Spleen (tissue), 11 donors: ENCODE measurements around the gene FBN1. TPM values are rescaled to one million over a fixed set of nuclear protein-coding genes. Genes with fewer than 3 reads are reported as not detected.

Source experiments
- DNase-seq: peaks from one replicate; pipeline ENCODE4 v3.0.0-alpha.2; 2020
- H3K27ac ChIP-seq, 8 donors: fragments of 200-600 bp; sonication (generic) in 7 of 8; 1 replicate in 4 of 8; 2 replicates in 4 of 8; pipeline versions ENCODE4 v1.5.0 to v1.8.0; 2016 to 2021; ENCODE audit warnings: inconsistent platforms in 4 of 8, mild to moderate bottlenecking in 4 of 8, moderate library complexity in 1 of 8
- H3K27me3 ChIP-seq, 7 donors: fragments of 200-600 bp; sonication (generic) in 6 of 7; replicated peaks in 1 of 7; 1 replicate in 4 of 7; 2 replicates in 3 of 7; pipeline versions ENCODE4 v1.5.0 to v1.8.0; 2016 to 2021; ENCODE audit warnings: inconsistent platforms in 3 of 7, mild to moderate bottlenecking in 1 of 7
- H3K36me3 ChIP-seq, 6 donors: fragments of 200-600 bp; sonication (generic) in 5 of 6; 1 replicate in 4 of 6; 2 replicates in 2 of 6; pipeline versions ENCODE4 v1.5.0 to v1.8.0; 2016 to 2021; ENCODE audit warnings: inconsistent platforms in 2 of 6
- H3K4me1 ChIP-seq, 6 donors: fragments of 200-600 bp; sonication (generic) in 5 of 6; 1 replicate in 3 of 6; 2 replicates in 3 of 6; pipeline versions ENCODE4 v1.5.0 to v1.8.0; 2016 to 2021; ENCODE audit warnings: inconsistent platforms in 3 of 6
- H3K4me3 ChIP-seq, 8 donors: fragments of 200-600 bp; sonication (generic) in 7 of 8; 1 replicate in 4 of 8; 2 replicates in 4 of 8; pipeline versions ENCODE4 v1.5.0 to v1.8.0; 2016 to 2021; ENCODE audit warnings: inconsistent platforms in 4 of 8, mild to moderate bottlenecking in 4 of 8, moderate library complexity in 2 of 8
- H3K9me3 ChIP-seq, 8 donors: fragments of 200-600 bp; sonication (generic) in 7 of 8; 1 replicate in 4 of 8; 2 replicates in 4 of 8; pipeline versions ENCODE4 v1.5.0 to v1.8.0; 2016 to 2021; ENCODE audit warnings: inconsistent platforms in 4 of 8
- POLR2A ChIP-seq, 3 donors: fragments of 450-650 bp; IDR thresholded peaks; one replicate each; pipeline ENCODE4 v1.5.1; 2017; ENCODE audit warnings: antibody characterized with exemption in 3 of 3, mild to moderate bottlenecking in 1 of 3
- POLR2AphosphoS5 ChIP-seq, 3 donors: sonication (generic); formaldehyde crosslinking; IDR thresholded peaks; one replicate each; pipeline ENCODE4 v1.5.1; 2017; ENCODE audit warnings: antibody characterized with exemption in 3 of 3
- WGBS, 5 donors: extraction: QIAGEN DNeasy Blood & Tissue Kit in 3 of 5; methylation state at CpG; one replicate each; pipeline versions ENCODE4 v1.1.5 to v1.1.7; 2013 to 2018; 5-methylcytosine and 5-hydroxymethylcytosine counted together
- intact Hi-C: fragments of 100-400 bp; cut with DNase I; formaldehyde crosslinking; loops from one replicate; pipeline ENCODE4 v1.15.0; 2023; ENCODE audit warnings: low total_unique reads
- polyA plus RNA-seq, 3 donors: library from polyadenylated mRNA; stranded (reverse); fragments of 200-250 nt; gene quantifications; one replicate each; pipeline ENCODE4 v1.2.1, GENCODE V29; 2013
- total RNA-seq, 7 donors: library from RNA; depleted of rRNA in 3 of 7; stranded (reverse); fragments of >200 nt in 3 of 7; fragmentation: NEBNext Ultra II Directional in 4 of 7; extraction: Animal tissue kit (Norgen Biotek cat#: 25700) in 4 of 7; gene quantifications; one replicate each; pipeline versions ENCODE4 v1.1.0 to v1.2.1, GENCODE V29; 2016 to 2021
- TF ChIP-seq, protein P1 (sequence below), 11 experiments: fragments of 200-600 bp in 7 of 11; fragments of 450-650 bp in 4 of 11; sonication (generic) in 4 of 11; IDR thresholded peaks in 8 of 11; conservative IDR thresholded peaks in 3 of 11; 1 replicate in 7 of 11; 2 replicates in 4 of 11; pipeline versions ENCODE4 v1.4.0 to v1.8.0; 2016 to 2021; ENCODE audit warnings: antibody characterized with exemption in 11 of 11, inconsistent platforms in 4 of 11, mild to moderate bottlenecking in 1 of 11
- donor health status: healthy with polysubstance abuse.
- donor health status: DM: no; HTN: no; CAD: no; lungs with moderate emphysema.
- donor health status: DM: no; HTN: no; CAD: no.
- donor health status: Bipolar disorder and iron deficiency.
- donor health status: healthy.
- donor health status: DM: no; HTN: no; CAD: no.
- donor health status: DM: yes; HTN: yes; CAD: no.

Gene FBN1
- total and polyA plus RNA-seq, 10 donors: 3.2 to 139 (median 45.4) TPM

DNA sequence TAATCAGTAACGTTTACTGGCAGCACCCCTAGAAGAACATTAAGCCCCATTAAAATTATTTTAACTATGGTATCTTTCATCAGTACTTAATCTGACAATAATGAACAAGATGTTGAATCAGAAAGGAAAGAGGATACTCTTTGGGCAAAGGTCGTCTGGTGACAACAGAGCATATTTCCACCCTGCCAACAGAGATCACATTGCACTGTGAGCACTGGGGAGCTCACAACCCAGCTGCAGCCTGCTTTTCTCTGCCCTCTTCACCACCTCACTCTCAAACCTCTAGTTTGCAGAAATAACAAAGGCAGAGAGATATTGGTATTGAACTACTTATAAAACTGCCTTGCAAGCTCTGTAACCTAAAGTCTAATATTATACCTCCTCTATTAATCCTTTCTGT, 130.0 kb downstream of the FBN1 start:
- H3K27ac ChIP-seq: no peak overlapping the region
- H3K9me3 ChIP-seq: no peaks in the 10 kb centered on the region
- H3K4me1 ChIP-seq: peaks cover 0 to 3% (median 0%) of the 10 kb centered on the region in 6 donors
- peaks cover 0 to 60% (median 0%) of the 10 kb centered on the region in 6 donors for H3K36me3 ChIP-seq
- no peak for DNase-seq
- intact Hi-C loops: loop anchor here (10.0 kb wide), 1 partner anchor 119 kb away; no protein-coding TSS in a partner anchor
- H3K4me3 ChIP-seq: no peak overlapping the region
- no peaks in the 10 kb centered on the region for H3K27me3 ChIP-seq
- 79 to 93% (median 83%) methylated on average over 2 of the region's 2 CpGs for WGBS, 5 donors
- TF ChIP-seq POLR2A (IDR thresholded peaks at IDR 0.05): no peak
- no peak for TF ChIP-seq POLR2AphosphoS5 (IDR thresholded peaks at IDR 0.05)
- TF ChIP-seq, protein P1, sequence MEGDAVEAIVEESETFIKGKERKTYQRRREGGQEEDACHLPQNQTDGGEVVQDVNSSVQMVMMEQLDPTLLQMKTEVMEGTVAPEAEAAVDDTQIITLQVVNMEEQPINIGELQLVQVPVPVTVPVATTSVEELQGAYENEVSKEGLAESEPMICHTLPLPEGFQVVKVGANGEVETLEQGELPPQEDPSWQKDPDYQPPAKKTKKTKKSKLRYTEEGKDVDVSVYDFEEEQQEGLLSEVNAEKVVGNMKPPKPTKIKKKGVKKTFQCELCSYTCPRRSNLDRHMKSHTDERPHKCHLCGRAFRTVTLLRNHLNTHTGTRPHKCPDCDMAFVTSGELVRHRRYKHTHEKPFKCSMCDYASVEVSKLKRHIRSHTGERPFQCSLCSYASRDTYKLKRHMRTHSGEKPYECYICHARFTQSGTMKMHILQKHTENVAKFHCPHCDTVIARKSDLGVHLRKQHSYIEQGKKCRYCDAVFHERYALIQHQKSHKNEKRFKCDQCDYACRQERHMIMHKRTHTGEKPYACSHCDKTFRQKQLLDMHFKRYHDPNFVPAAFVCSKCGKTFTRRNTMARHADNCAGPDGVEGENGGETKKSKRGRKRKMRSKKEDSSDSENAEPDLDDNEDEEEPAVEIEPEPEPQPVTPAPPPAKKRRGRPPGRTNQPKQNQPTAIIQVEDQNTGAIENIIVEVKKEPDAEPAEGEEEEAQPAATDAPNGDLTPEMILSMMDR (IDR thresholded peaks at IDR 0.05 in 8 of 11, conservative IDR thresholded peaks at IDR 0.05 in 3 of 11): no peak

DNA sequence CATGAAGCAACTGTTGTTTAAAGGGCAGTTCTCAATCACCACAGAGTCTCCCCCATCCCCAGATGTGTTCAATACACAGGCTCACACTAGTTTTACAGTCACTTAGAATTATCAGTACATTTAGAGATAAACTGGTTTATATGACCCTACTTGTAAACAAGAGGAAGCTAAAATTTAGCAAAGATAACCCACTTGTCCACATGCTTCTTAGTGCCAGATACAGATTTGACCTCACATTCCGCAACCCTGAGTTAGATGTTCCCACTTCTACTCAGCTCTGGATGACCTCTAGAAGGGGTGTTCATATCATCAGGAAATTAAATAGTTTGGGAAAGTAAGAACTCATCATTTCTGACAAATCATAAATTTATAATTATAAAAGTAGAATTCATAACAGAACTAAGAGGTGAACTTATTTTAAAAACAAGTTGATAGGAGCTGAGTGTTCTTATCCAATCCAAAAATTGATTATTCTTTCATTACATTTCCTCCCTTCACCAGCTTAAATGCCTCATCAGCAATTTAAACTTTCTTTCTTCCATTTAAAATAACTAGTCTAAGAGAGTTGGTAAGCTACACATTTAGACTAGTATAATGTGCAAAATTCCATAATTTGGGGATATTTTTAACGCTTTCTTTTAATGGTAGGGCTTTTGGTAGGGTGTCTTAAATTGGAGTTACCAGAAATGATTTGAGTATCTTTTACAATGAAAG, 131.2 kb downstream of the FBN1 start:
- no peak overlapping the region for H3K27ac ChIP-seq
- DNase-seq: no peak
- 72 to 92% (median 84%) methylated on average over 2 of the region's 2 CpGs for WGBS, 5 donors
- no peaks in the 10 kb centered on the region for H3K27me3 ChIP-seq
- peaks cover 0 to 3% (median 0%) of the 10 kb centered on the region in 6 donors for H3K4me1 ChIP-seq
- intact Hi-C loops: loop anchor here (10.0 kb wide), 1 partner anchor 121 kb away; no protein-coding TSS in a partner anchor
- H3K36me3 ChIP-seq: peaks cover 0 to 55% (median 0%) of the 10 kb centered on the region in 6 donors
- TF ChIP-seq, protein P1 (IDR thresholded peaks at IDR 0.05 in 8 of 11, conservative IDR thresholded peaks at IDR 0.05 in 3 of 11): no peak
- TF ChIP-seq POLR2A (IDR thresholded peaks at IDR 0.05): no peak
- TF ChIP-seq POLR2AphosphoS5 (IDR thresholded peaks at IDR 0.05): no peak
- H3K4me3 ChIP-seq: no peak overlapping the region
- no peaks in the 10 kb centered on the region for H3K9me3 ChIP-seq

DNA sequence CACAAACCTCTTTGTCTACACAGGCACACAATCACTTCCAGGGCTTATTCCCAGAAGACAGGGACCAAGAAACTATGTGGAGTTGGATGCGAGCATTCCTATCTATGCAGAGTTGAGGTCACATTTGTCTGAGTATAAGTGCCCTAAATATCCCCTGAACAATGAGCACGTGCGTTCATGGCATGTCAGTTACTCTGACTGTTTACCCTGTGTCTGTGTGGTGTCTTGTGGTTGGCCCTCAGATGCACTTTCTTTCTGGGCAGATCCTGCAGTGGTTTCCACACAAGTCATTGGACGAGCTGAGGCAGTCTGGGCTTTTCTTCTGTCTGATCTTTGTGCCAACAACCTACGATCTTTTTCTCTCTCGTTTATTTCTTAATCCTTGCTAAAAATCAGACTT, 134.5 kb downstream of the FBN1 start:
- no peak overlapping the region for H3K27ac ChIP-seq

More for the DNA sequence above, 134.5 kb downstream of the FBN1 start:
- Histone ChIP-seq H3K27me3 (no peaks in the 10 kb centered on the region), H3K4me3 (no peak overlapping the region), H3K9me3 (no peaks in the 10 kb centered on the region), H3K36me3 (peaks cover 0 to 67% (median 0%) of the 10 kb centered on the region in 6 donors), H3K4me1 (peaks cover 0 to 3% (median 0%) of the 10 kb centered on the region in 6 donors)
- DNase-seq: no peak
- WGBS, 5 donors: 83 to 94% (median 86%) methylated on average over 6 of the region's 6 CpGs
- intact Hi-C loops: loop anchor here (10.0 kb wide), 1 partner anchor 124 kb away; no protein-coding TSS in a partner anchor
- TF ChIP-seq, protein P1 (IDR thresholded peaks at IDR 0.05 in 8 of 11, conservative IDR thresholded peaks at IDR 0.05 in 3 of 11): no peak
- TF ChIP-seq POLR2AphosphoS5 (IDR thresholded peaks at IDR 0.05): no peak
- no peak for TF ChIP-seq POLR2A (IDR thresholded peaks at IDR 0.05)
